Measurements from ENCODE around the gene FIBIN.
"Not testable (repeated sequence)": the region's sequence is repeated elsewhere in the genome, so short reads cannot be mapped to it uniquely, and the experiment has no call there.

- not testable (repeated sequence) for TF ChIP-seq YY1 (tag by site-specific recombination; IDR thresholded peaks at IDR 0.05); CTCF (tag by site-specific recombination; IDR thresholded peaks at IDR 0.05); ZBTB11 (tag by site-specific recombination; conservative IDR thresholded peaks at IDR 0.05; ENCODE audit: low read depth); REST (tag by site-specific recombination; IDR thresholded peaks at IDR 0.05); ZSCAN30 (tag by site-specific recombination; IDR thresholded peaks at IDR 0.05); ZBTB20 (tag by site-specific recombination; IDR thresholded peaks at IDR 0.05); ZBTB48 (tag by site-specific recombination; IDR thresholded peaks at IDR 0.05)
Measured at GRCh38 chr11:27001136-27001730, 7.3 kb downstream of the FIBIN start.
